ENCODE results near the gene RFTN1. TPM values are rescaled to one million over a fixed set of nuclear protein-coding genes. Genes with fewer than 3 reads are reported as not detected.

The RFTN1 gene
- total RNA-seq, 1 donor from 2014 or later, result 76.0 TPM

DNA sequence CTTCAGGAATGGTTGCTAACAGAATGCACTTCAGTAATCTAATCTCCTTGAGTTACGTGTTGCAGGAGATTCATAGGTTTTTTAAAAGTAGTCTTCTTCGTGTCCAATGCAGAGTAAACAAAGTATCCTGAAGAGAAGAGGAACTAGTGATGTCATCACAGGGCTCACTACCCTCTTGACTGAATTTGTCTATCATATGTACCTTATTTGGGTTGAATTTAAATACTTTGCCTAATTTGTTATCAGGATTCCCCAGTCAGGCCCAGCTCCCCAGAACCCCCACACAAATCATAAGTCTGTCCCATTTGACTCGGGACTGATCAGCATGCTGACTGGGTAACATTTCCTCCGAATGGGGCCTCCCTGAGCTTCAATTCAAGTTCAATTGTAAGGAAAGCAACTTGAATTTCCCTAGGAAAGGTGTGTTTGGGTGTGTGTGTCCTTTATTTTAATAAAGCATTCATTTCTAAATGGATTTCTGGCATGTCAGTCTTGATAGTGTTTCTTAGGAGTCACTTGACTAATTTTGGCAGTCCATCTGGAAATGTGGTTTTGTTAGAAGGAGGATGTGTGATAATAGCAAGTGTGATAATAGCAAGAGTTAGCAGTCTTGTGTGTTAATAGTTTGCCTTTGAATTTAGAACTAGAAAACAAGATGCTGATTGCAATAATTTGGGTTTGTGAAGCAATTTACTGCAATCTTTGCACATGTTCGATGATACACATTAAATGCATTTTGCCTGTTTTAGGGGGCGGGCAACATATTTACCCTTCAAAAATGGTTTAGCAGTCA lies 226.6 kb downstream of the RFTN1 start:
- no peak for DNase-seq (ENCODE audit: low read depth)

GRCh38 chr3:16286161-16286560 lies 227.3 kb downstream of the RFTN1 start:
- DNase-seq (ENCODE audit: low read depth), result no peak

GRCh38 chr3:16284633-16285032 lies 228.9 kb downstream of the RFTN1 start:
- DNase-seq (ENCODE audit: low read depth), result no peak

DNA sequence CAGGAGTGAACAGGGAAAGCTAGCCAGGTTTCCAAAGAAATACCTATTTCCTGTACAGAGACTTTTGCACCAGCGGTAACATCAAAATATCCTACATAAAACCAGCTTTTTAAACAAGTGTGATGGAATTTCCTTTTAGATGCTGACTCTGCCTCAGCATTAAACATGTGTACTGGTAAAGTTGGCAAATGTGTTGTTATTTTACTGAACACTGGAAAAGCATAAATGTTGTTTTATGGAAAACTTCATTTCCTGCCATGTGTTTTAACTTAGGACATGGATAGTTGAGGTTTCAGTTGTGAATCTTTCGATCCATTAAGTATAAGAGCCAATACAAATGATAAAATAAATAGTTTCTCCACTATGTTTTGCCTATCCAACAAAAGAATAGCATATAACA lies 232.8 kb downstream of the RFTN1 start:
- DNase-seq (ENCODE audit: low read depth), result no peak

GRCh38 chr3:16279010-16279801 lies 234.3 kb downstream of the RFTN1 start:
- DNase-seq (ENCODE audit: low read depth), result peak; percentile 53

DNA sequence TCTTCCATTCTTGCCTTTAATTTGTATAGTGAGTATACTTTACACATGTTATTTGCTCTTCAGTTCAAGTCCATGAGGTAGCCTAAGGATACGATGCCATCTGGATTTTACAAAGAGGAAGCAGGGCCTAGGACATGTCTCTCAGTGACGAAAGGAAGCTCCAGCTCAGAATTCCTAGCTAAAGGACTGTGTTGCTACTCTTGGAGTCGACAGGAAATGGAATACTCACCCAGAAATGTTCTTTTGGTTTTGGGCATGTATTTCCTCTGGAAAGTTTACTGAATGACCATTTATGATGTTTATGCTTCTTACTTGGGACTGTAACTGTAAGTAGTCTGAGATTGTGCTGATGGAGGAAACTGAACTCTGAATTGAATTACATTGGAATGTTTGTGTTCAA lies 236.0 kb downstream of the RFTN1 start:
- no peak for DNase-seq (ENCODE audit: low read depth)

DNA sequence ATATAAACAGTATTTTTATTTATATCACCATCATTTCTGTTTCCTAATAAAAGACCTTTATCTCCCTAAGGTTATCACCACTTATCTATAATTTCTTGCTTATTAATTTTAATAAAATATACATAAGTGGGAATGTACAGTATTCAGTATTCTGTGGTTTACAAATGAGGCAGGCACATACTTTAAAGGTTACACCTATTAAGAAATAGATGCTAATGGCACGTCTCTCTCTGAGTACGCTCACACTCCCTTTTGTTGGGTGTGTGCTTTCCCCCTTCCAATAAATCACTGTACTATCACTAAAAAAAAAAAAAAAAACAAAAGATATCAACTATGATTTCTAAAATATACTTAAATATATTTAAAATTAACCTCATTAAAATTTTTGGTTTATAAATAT lies 239.6 kb downstream of the RFTN1 start:
- no peak for DNase-seq (ENCODE audit: low read depth)

- DNase-seq (ENCODE audit: low read depth), result no peak
Measured at GRCh38 chr3:16272588-16272987, 240.9 kb downstream of the RFTN1 start.

GRCh38 chr3:16270855-16271254 lies 242.6 kb downstream of the RFTN1 start:
- DNase-seq (ENCODE audit: low read depth), result no peak

DNA sequence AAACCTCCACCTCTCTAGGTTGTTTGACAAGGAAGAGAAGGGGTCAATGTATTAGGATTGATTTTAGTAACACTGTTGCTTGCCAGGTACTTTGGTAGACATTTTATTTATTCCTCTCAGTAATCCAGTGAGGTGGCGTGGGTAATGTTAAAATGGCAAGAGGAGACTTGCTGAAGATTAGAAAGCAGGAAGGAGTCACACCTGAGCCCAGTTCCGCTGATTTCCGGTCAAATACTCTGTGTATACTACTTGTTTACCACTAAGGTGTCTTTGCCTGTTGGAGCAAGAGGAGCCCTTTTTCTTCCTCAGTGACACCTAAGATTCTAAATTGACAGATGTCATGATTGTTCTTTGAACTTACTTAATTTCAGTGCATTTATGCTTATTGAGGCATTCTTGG lies 246.8 kb downstream of the RFTN1 start:
- no peak for DNase-seq (ENCODE audit: low read depth)

Other genes with a start within 250 kb of the RFTN1 start
- 27.3 and 29.9 TPM in 2 replicates for gene DPH3, start 248.8 kb downstream of the RFTN1 start, total RNA-seq
- 9.3 and 12.9 TPM in 2 replicates for gene OXNAD1, start 248.5 kb downstream of the RFTN1 start, total RNA-seq
- not detected in 2 replicates for gene DAZL, start 91.7 kb upstream of the RFTN1 start, total RNA-seq